ENCODE measurements around the gene KDM5C.

KDM5C gene

GRCh38 chrX:53186351-53186750 lies 38.7 kb downstream of the KDM5C start:
- no peak for TF ChIP-seq EP300 (IDR thresholded peaks at IDR 0.05; ENCODE audit: borderline replicate concordance)
- no peak for TF ChIP-seq MAX (IDR thresholded peaks at IDR 0.05)
- no peak for TF ChIP-seq TAF1 (IDR thresholded peaks at IDR 0.05; ENCODE audit: low read depth)
- no peak for TF ChIP-seq ZBTB7A (IDR thresholded peaks at IDR 0.05; ENCODE audit: low read depth)
- TF ChIP-seq FOXM1 (IDR thresholded peaks at IDR 0.05; ENCODE audit: borderline replicate concordance, low read depth), result no peak
- TF ChIP-seq, protein P1, sequence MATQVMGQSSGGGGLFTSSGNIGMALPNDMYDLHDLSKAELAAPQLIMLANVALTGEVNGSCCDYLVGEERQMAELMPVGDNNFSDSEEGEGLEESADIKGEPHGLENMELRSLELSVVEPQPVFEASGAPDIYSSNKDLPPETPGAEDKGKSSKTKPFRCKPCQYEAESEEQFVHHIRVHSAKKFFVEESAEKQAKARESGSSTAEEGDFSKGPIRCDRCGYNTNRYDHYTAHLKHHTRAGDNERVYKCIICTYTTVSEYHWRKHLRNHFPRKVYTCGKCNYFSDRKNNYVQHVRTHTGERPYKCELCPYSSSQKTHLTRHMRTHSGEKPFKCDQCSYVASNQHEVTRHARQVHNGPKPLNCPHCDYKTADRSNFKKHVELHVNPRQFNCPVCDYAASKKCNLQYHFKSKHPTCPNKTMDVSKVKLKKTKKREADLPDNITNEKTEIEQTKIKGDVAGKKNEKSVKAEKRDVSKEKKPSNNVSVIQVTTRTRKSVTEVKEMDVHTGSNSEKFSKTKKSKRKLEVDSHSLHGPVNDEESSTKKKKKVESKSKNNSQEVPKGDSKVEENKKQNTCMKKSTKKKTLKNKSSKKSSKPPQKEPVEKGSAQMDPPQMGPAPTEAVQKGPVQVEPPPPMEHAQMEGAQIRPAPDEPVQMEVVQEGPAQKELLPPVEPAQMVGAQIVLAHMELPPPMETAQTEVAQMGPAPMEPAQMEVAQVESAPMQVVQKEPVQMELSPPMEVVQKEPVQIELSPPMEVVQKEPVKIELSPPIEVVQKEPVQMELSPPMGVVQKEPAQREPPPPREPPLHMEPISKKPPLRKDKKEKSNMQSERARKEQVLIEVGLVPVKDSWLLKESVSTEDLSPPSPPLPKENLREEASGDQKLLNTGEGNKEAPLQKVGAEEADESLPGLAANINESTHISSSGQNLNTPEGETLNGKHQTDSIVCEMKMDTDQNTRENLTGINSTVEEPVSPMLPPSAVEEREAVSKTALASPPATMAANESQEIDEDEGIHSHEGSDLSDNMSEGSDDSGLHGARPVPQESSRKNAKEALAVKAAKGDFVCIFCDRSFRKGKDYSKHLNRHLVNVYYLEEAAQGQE (IDR thresholded peaks at IDR 0.05; ENCODE audit: low read depth), result no peak
- no peak for TF ChIP-seq CREB1 (IDR thresholded peaks at IDR 0.05; ENCODE audit: low read depth)
- no peak for TF ChIP-seq TCF12 (IDR thresholded peaks at IDR 0.05; ENCODE audit: low read depth)
- no peak for TF ChIP-seq USF1 (IDR thresholded peaks at IDR 0.05)
- TF ChIP-seq NFIC (IDR thresholded peaks at IDR 0.05), result no peak
- TF ChIP-seq TEAD4 (IDR thresholded peaks at IDR 0.05), result no peak
- TF ChIP-seq YY1 (IDR thresholded peaks at IDR 0.05; ENCODE audit: low read depth), result no peak
- no peak for TF ChIP-seq EGR1 (IDR thresholded peaks at IDR 0.05)
- no peak for TF ChIP-seq CEBPB (IDR thresholded peaks at IDR 0.05)

DNA sequence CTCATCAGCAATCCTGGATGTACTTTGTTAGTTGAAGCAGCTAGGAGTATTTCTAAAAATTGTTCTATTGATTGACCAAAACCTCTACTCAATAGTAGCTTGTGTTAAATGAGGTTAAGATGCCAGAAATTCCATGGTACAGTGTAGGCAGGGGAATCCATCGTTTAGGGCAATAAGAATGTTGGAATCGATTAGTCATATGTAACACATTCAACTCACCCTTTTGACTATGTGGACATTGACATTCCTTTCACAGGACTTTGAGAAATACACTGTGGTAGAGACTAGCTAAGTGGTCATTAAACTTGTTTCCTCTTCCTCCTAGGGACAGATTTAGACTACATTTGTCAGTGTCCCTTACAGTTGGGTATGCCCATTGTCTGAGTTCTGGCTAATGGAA lies 40.2 kb downstream of the KDM5C start:
- no peak for TF ChIP-seq YY1 (IDR thresholded peaks at IDR 0.05; ENCODE audit: low read depth)
- TF ChIP-seq ZBTB7A (IDR thresholded peaks at IDR 0.05; ENCODE audit: low read depth), result no peak
- no peak for TF ChIP-seq USF1 (IDR thresholded peaks at IDR 0.05)
- TF ChIP-seq TCF12 (IDR thresholded peaks at IDR 0.05; ENCODE audit: low read depth), result no peak
- TF ChIP-seq MAX (IDR thresholded peaks at IDR 0.05), result no peak
- TF ChIP-seq, protein P1 (IDR thresholded peaks at IDR 0.05; ENCODE audit: low read depth), result no peak
- TF ChIP-seq CEBPB (IDR thresholded peaks at IDR 0.05), result no peak
- TF ChIP-seq NFIC (IDR thresholded peaks at IDR 0.05), result no peak
- TF ChIP-seq FOXM1 (IDR thresholded peaks at IDR 0.05; ENCODE audit: borderline replicate concordance, low read depth), result no peak
- no peak for TF ChIP-seq RAD21 (IDR thresholded peaks at IDR 0.05; ENCODE audit: low read depth)
- TF ChIP-seq TEAD4 (IDR thresholded peaks at IDR 0.05), result no peak
- TF ChIP-seq TAF1 (IDR thresholded peaks at IDR 0.05; ENCODE audit: low read depth), result no peak
- no peak for TF ChIP-seq EGR1 (IDR thresholded peaks at IDR 0.05)
- no peak for TF ChIP-seq CREB1 (IDR thresholded peaks at IDR 0.05; ENCODE audit: low read depth)
- no peak for TF ChIP-seq EP300 (IDR thresholded peaks at IDR 0.05; ENCODE audit: borderline replicate concordance)

DNA sequence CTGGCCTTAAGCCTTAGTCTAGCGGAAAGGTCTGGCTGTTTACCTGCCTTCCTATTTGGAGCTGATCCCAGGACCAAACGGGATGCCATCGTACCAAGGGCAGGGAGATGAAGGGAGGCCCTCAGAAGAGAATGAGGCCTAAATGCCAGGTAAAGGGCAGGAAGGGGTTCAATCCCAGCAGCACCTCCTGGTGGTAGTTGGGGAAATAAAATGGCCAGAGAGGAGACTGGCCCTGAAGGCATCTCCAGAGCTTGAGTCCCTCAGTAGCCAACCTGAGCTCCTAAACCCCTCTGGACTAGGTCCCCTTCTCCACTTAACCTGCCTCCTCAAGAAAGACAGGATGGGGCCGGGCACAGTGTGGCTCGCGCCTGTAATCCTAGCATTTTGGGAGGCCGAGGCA lies 53.7 kb downstream of the KDM5C start:
- TF ChIP-seq EGR1 (IDR thresholded peaks at IDR 0.05), result no peak

DNA sequence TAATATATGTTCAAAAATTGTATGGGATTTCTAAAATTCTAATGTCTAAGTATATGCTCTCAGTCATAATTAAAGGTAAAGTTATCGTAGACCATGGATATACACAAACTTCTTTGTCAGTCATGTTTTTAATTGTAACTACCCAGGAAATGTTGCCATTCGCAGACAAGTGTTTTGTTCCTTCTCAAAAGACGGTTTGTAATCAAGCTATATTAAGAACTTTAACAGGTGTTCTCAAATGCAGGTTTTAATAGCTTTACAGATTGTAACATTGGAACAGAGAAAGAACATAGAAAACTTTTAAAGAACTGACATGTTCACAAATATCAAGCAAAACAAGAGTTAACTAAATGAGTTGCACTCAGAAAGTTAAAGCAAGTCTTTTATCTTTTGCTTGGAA lies 58.9 kb downstream of the KDM5C start:
- no peak for TF ChIP-seq USF1 (IDR thresholded peaks at IDR 0.05)

- TF ChIP-seq ZBTB7A (IDR thresholded peaks at IDR 0.05; ENCODE audit: low read depth) (no peak), YY1 (IDR thresholded peaks at IDR 0.05; ENCODE audit: low read depth) (no peak), EGR1 (IDR thresholded peaks at IDR 0.05) (no peak), CREB1 (IDR thresholded peaks at IDR 0.05; ENCODE audit: low read depth) (no peak), USF1 (IDR thresholded peaks at IDR 0.05) (no peak), MAX (IDR thresholded peaks at IDR 0.05) (no peak), EP300 (IDR thresholded peaks at IDR 0.05; ENCODE audit: borderline replicate concordance) (no peak), RAD21 (IDR thresholded peaks at IDR 0.05; ENCODE audit: low read depth) (no peak), CEBPB (IDR thresholded peaks at IDR 0.05) (no peak), NFIC (IDR thresholded peaks at IDR 0.05) (no peak), FOXM1 (IDR thresholded peaks at IDR 0.05; ENCODE audit: borderline replicate concordance, low read depth) (no peak), TEAD4 (IDR thresholded peaks at IDR 0.05) (no peak)
- TF ChIP-seq, protein P1 (IDR thresholded peaks at IDR 0.05; ENCODE audit: low read depth), result no peak
Observed at GRCh38 chrX:53163436-53163835, 61.6 kb downstream of the KDM5C start.
